Measurements from ENCODE around the gene NGEF.

- TF ChIP-seq CEBPB (IDR thresholded peaks at IDR 0.05) (no peak), EGR1 (IDR thresholded peaks at IDR 0.05) (no peak), RAD21 (IDR thresholded peaks at IDR 0.05; ENCODE audit: low read depth) (no peak), EP300 (IDR thresholded peaks at IDR 0.05; ENCODE audit: borderline replicate concordance) (no peak), FOXM1 (IDR thresholded peaks at IDR 0.05; ENCODE audit: borderline replicate concordance, low read depth) (no peak), REST (IDR thresholded peaks at IDR 0.05; ENCODE audit: low read depth) (no peak)
- TF ChIP-seq, protein P1, sequence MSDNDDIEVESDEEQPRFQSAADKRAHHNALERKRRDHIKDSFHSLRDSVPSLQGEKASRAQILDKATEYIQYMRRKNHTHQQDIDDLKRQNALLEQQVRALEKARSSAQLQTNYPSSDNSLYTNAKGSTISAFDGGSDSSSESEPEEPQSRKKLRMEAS (IDR thresholded peaks at IDR 0.05): no peak
These were observed 179.2 kb downstream of the NGEF start for GRCh38 chr2:232833830-232834229.
